ENCODE results near the gene RBM24. TPM values are rescaled to one million over a fixed set of nuclear protein-coding genes. Genes with fewer than 3 reads are reported as not detected.

Gene RBM24
- total RNA-seq, 4 donors from 2014 or later, result 10.9 to 25.5 (median 20.9) TPM

- no peak overlapping the region for H3K4me3 ChIP-seq
- H3K36me3 ChIP-seq, result no peaks in the 10 kb centered on the region
- H3K9me3 ChIP-seq, result no peaks in the 10 kb centered on the region
- intact Hi-C loops (cut with DNase I), result no loop called here
- 36% methylated on average over 2 of the region's 2 CpGs for WGBS
- H3K4me1 ChIP-seq, result peaks cover 0 to 9% (median 0%) of the 10 kb centered on the region in 4 donors
- H3K27ac ChIP-seq (replicated peaks in 1 of 4), result peak overlapping the region in 1 of 4 donors; percentile 6
- TF ChIP-seq POLR2AphosphoS5 (IDR thresholded peaks at IDR 0.05) (no peak), CTCF (IDR thresholded peaks at IDR 0.05) (no peak), EP300 (IDR thresholded peaks at IDR 0.05) (no peak), POLR2A (IDR thresholded peaks at IDR 0.05; ENCODE audit: low read depth) (no peak)
- no peaks in the 10 kb centered on the region for H3K27me3 ChIP-seq
- DNase-seq (ENCODE audit: extremely low spot score), result no peak
These were observed 55.3 kb downstream of the RBM24 start for GRCh38 chr6:17336425-17336824.

GRCh38 chr6:17339308-17339670 lies 58.1 kb downstream of the RBM24 start:
- Histone ChIP-seq H3K9me3 (no peaks in the 10 kb centered on the region), H3K27me3 (no peaks in the 10 kb centered on the region), H3K27ac (replicated peaks in 1 of 4) (no peak overlapping the region), H3K36me3 (no peaks in the 10 kb centered on the region), H3K4me1 (peaks cover 0 to 9% (median 0%) of the 10 kb centered on the region in 4 donors), H3K4me3 (no peak overlapping the region)
- DNase-seq (ENCODE audit: extremely low spot score), result no peak
- TF ChIP-seq POLR2AphosphoS5 (IDR thresholded peaks at IDR 0.05), result no peak
- no peak for TF ChIP-seq CTCF (IDR thresholded peaks at IDR 0.05)
- no peak for TF ChIP-seq EP300 (IDR thresholded peaks at IDR 0.05)
- no peak for TF ChIP-seq POLR2A (IDR thresholded peaks at IDR 0.05; ENCODE audit: low read depth)
- 94% methylated on average over 2 of the region's 2 CpGs for WGBS
- intact Hi-C loops (cut with DNase I), result no loop called here

DNA sequence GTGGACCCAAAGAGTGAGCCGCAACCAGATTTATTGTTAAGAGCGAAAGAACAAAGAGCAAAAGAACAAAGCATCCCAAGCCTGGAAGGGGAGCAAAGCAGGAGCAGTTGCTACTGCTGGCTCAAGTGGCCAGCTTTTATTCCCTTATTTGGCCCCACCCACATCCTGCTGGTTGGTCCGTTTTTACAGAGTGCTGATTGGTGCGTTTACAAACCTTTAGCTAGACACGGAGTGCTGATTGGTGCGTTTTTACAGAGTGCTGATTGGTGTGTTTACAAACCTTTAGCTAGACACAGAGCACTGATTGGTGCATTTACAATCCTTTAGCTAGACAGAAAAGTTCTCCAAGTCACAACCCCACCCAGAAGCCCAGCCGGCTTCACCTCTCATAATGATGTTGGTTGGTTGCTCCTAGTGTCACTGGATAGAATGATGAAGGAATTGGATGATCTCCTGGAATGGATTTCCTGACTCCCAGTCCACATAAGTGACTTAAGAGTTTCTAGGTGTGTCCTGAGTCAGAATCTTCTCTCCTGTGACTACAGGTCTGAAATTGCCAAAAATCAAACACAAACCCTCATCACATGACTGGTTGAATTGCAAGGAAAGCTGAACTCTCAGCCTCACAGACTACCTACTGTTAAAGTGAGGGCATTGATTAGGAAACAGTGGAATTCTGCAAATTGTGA lies 60.1 kb downstream of the RBM24 start:
- no peak for DNase-seq (ENCODE audit: extremely low spot score)
- Histone ChIP-seq H3K27ac (replicated peaks in 1 of 4) (no peak overlapping the region), H3K36me3 (no peaks in the 10 kb centered on the region), H3K4me3 (no peak overlapping the region), H3K4me1 (peaks cover 0 to 8% (median 0%) of the 10 kb centered on the region in 4 donors), H3K9me3 (no peaks in the 10 kb centered on the region), H3K27me3 (no peaks in the 10 kb centered on the region)
- WGBS, result 85% methylated on average over 7 of the region's 7 CpGs
- no peak for TF ChIP-seq CTCF (IDR thresholded peaks at IDR 0.05)
- no peak for TF ChIP-seq EP300 (IDR thresholded peaks at IDR 0.05)
- TF ChIP-seq POLR2A (IDR thresholded peaks at IDR 0.05; ENCODE audit: low read depth), result no peak
- no peak for TF ChIP-seq POLR2AphosphoS5 (IDR thresholded peaks at IDR 0.05)
- intact Hi-C loops (cut with DNase I), result no loop called here

DNA sequence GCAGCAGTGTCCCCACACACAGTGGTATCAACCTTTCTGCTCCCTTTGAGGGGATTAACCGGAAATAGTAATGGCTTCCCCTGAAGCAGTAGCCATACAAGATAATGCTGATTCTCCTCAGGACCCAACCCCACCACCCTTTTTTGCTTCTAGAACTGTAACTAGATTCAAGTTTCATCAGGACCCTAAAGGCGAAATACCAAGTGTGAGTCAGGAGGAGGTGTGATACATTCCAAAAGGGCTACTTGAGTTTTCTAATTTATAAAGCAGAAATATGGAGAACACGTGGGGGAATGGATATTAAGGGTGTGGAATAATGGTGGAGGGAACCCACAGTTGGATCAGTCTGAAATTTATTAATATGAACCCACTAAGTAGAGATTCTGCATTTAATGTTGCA lies 60.7 kb downstream of the RBM24 start:
- no peak overlapping the region for H3K27ac ChIP-seq (replicated peaks in 1 of 4)
- intact Hi-C loops (cut with DNase I), result no loop called here
- H3K9me3 ChIP-seq, result no peaks in the 10 kb centered on the region
- no peak overlapping the region for H3K4me3 ChIP-seq
- peaks cover 0 to 2% (median 0%) of the 10 kb centered on the region in 4 donors for H3K4me1 ChIP-seq
- no peak for DNase-seq (ENCODE audit: extremely low spot score)
- WGBS, result 77% methylated on average over 3 of the region's 3 CpGs
- TF ChIP-seq EP300 (IDR thresholded peaks at IDR 0.05) (no peak), CTCF (IDR thresholded peaks at IDR 0.05) (no peak), POLR2AphosphoS5 (IDR thresholded peaks at IDR 0.05) (no peak), POLR2A (IDR thresholded peaks at IDR 0.05; ENCODE audit: low read depth) (no peak)
- H3K27me3 ChIP-seq, result no peaks in the 10 kb centered on the region
- H3K36me3 ChIP-seq, result no peaks in the 10 kb centered on the region

- TF ChIP-seq POLR2A (IDR thresholded peaks at IDR 0.05; ENCODE audit: low read depth) (no peak), EP300 (IDR thresholded peaks at IDR 0.05) (no peak), POLR2AphosphoS5 (IDR thresholded peaks at IDR 0.05) (no peak), CTCF (IDR thresholded peaks at IDR 0.05) (no peak)
- Histone ChIP-seq H3K4me1 (no peaks in the 10 kb centered on the region), H3K9me3 (no peaks in the 10 kb centered on the region), H3K36me3 (no peaks in the 10 kb centered on the region), H3K27me3 (no peaks in the 10 kb centered on the region), H3K4me3 (no peak overlapping the region), H3K27ac (replicated peaks in 1 of 4) (no peak overlapping the region)
- intact Hi-C loops (cut with DNase I), result no loop called here
- WGBS, result 69% methylated on average over 2 of the region's 2 CpGs
- DNase-seq (ENCODE audit: extremely low spot score), result no peak
These were observed 62.1 kb downstream of the RBM24 start for GRCh38 chr6:17343215-17343614.
